Endodermal cell (in vitro differentiated cells): ENCODE data around the gene PLEKHM3. TPM values are rescaled to one million over a fixed set of nuclear protein-coding genes. Genes with fewer than 3 reads are reported as not detected.
A peak's percentile ranks its signal among the peaks of the same experiment; 100 is the strongest.

ENCODE experiments used
- DNase-seq: peaks from one replicate; pipeline ENCODE4 v3.0.0-alpha.2; 2017
- H3K27ac ChIP-seq: 2 replicates; pipeline ENCODE4 v1.5.1; 2013; ENCODE audit warnings: mild to moderate bottlenecking, low read depth, low read length, moderate library complexity
- H3K27me3 ChIP-seq: 2 replicates; pipeline ENCODE4 v1.6.1; 2013; ENCODE audit warnings: mild to moderate bottlenecking, low read length, moderate library complexity; ENCODE audit not compliant: insufficient read depth, control insufficient read depth, poor library complexity, severe bottlenecking
- H3K36me3 ChIP-seq: 2 replicates; pipeline ENCODE4 v1.7.0; 2013; ENCODE audit warnings: mild to moderate bottlenecking, low read length, moderate library complexity; ENCODE audit not compliant: control insufficient read depth, insufficient read depth
- H3K4me1 ChIP-seq: one replicate; pipeline ENCODE4 v1.7.0; 2013; ENCODE audit warnings: low read length; ENCODE audit not compliant: control insufficient read depth, insufficient read depth
- H3K4me3 ChIP-seq: 2 replicates; pipeline ENCODE4 v1.5.1; 2013; ENCODE audit warnings: mild to moderate bottlenecking, low read length, moderate library complexity
- H3K9ac ChIP-seq: 2 replicates; pipeline ENCODE4 v1.6.1; 2013; ENCODE audit warnings: mild to moderate bottlenecking, low read length, moderate library complexity; ENCODE audit not compliant: poor library complexity, severe bottlenecking; ENCODE audit errors: extremely low read depth
- H3K9me3 ChIP-seq: 2 replicates; pipeline ENCODE4 v1.6.1; 2013; ENCODE audit warnings: mild to moderate bottlenecking, low read length, moderate library complexity; ENCODE audit not compliant: control insufficient read depth
- H3K27ac Mint-ChIP-seq: 2 replicates; pipeline ENCODE4 v1.8.0; 2020; ENCODE audit warnings: mixed read lengths
- H3K27me3 Mint-ChIP-seq: 2 replicates; pipeline ENCODE4 v1.8.0; 2021; ENCODE audit warnings: mild to moderate bottlenecking, mixed read lengths; ENCODE audit not compliant: insufficient read depth
- H3K36me3 Mint-ChIP-seq: 2 replicates; pipeline ENCODE4 v1.8.0; 2020; ENCODE audit warnings: low read depth, mixed read lengths
- H3K4me1 Mint-ChIP-seq: 2 replicates; pipeline ENCODE4 v1.8.0; 2020; ENCODE audit warnings: mixed read lengths
- H3K4me3 Mint-ChIP-seq: 2 replicates; pipeline ENCODE4 v1.8.0; 2020; ENCODE audit warnings: mild to moderate bottlenecking, moderate library complexity, mixed read lengths
- H3K9me3 Mint-ChIP-seq: 2 replicates; pipeline ENCODE4 v1.8.0; 2020; ENCODE audit warnings: mild to moderate bottlenecking, mixed read lengths
- WGBS, 2 experiments: methylation state at CpG; one replicate each; pipeline versions ENCODE4 v1.1.5 to v1.1.7; 2013; ENCODE audit warnings: missing lambda C conversion rate in 2 of 2, mixed read lengths in 1 of 2; ENCODE audit not compliant: insufficient coverage in 1 of 2, insufficient read length in 1 of 2; 5-methylcytosine and 5-hydroxymethylcytosine counted together
- total RNA-seq, 2 donors: library from RNA; stranded (reverse); fragmentation: NEBNext Ultra II Directional in 1 of 2; extraction: Animal tissue kit (Norgen Biotek cat#: 25700) in 1 of 2; gene quantifications; 2 replicates in 1 of 2; 3 replicates in 1 of 2; pipeline ENCODE4 v1.2.1, GENCODE V29; 2021
- TF ChIP-seq, protein P1 (sequence below): fragments of 200-600 bp; sonication (generic); conservative IDR thresholded peaks from 2 replicates; pipeline ENCODE4 v1.5.0; 2021; ENCODE audit warnings: antibody characterized with exemption, mild to moderate bottlenecking

PLEKHM3 gene
- total RNA-seq, 2 donors from 2014 or later = 13.3 to 17.9 TPM

DNA sequence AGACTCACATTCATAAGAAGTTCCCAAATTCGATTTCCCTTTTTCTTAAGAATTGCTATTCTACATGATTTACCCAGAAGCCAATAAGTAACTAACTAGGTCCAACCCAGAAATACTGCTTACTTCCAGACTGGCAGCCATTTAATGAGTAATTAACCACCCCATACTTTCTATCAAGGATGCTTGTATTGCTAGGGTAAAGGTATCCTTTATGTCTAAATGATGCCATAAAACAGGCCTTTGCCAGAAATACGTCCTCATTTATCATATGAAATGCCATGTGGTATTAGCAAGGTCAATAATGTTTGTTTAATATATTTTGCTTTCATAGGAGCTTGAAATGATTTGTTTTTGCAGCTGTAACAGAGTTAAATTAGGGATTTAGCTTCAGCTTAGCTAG is 56.1 kb downstream of the PLEKHM3 start:
- no peaks in the 10 kb centered on the region for H3K36me3 ChIP-seq
- no peak for DNase-seq
- H3K4me1 ChIP-seq = peaks cover 32% of the 10 kb centered on the region
- TF ChIP-seq, protein P1, sequence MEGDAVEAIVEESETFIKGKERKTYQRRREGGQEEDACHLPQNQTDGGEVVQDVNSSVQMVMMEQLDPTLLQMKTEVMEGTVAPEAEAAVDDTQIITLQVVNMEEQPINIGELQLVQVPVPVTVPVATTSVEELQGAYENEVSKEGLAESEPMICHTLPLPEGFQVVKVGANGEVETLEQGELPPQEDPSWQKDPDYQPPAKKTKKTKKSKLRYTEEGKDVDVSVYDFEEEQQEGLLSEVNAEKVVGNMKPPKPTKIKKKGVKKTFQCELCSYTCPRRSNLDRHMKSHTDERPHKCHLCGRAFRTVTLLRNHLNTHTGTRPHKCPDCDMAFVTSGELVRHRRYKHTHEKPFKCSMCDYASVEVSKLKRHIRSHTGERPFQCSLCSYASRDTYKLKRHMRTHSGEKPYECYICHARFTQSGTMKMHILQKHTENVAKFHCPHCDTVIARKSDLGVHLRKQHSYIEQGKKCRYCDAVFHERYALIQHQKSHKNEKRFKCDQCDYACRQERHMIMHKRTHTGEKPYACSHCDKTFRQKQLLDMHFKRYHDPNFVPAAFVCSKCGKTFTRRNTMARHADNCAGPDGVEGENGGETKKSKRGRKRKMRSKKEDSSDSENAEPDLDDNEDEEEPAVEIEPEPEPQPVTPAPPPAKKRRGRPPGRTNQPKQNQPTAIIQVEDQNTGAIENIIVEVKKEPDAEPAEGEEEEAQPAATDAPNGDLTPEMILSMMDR = no peak
- peaks cover 4% of the 10 kb centered on the region for H3K36me3 Mint-ChIP-seq
- WGBS, 2 experiments = 92% methylated on average over 2 of the region's 2 CpGs; no CpG with 5 or more reads in 1 of the 2 experiments
- H3K27ac Mint-ChIP-seq = peak overlapping the region; percentile 26
- H3K4me3 ChIP-seq = no peak overlapping the region
- no peaks in the 10 kb centered on the region for H3K27me3 ChIP-seq
- no peak overlapping the region for H3K4me3 Mint-ChIP-seq
- no peaks in the 10 kb centered on the region for H3K9me3 Mint-ChIP-seq
- peaks cover 2% of the 10 kb centered on the region for H3K9me3 ChIP-seq
- no peaks in the 10 kb centered on the region for H3K27me3 Mint-ChIP-seq
- peaks cover 72% of the 10 kb centered on the region for H3K4me1 Mint-ChIP-seq
- H3K9ac ChIP-seq = no peak overlapping the region
- H3K27ac ChIP-seq = no peak overlapping the region

- Mint-ChIP-seq H3K4me1 (peaks cover 61% of the 10 kb centered on the region), H3K36me3 (peaks cover 18% of the 10 kb centered on the region), H3K27me3 (no peaks in the 10 kb centered on the region), H3K9me3 (peaks cover 13% of the 10 kb centered on the region), H3K4me3 (no peak overlapping the region), H3K27ac (no peak overlapping the region)
- Histone ChIP-seq H3K27me3 (no peaks in the 10 kb centered on the region), H3K9me3 (peaks cover 21% of the 10 kb centered on the region), H3K27ac (no peak overlapping the region), H3K36me3 (peaks cover 11% of the 10 kb centered on the region), H3K4me3 (no peak overlapping the region), H3K9ac (no peak overlapping the region), H3K4me1 (peaks cover 29% of the 10 kb centered on the region)
- DNase-seq = no peak
- WGBS, 2 experiments = 96% methylated on average over 3 of the region's 3 CpGs; no CpG with 5 or more reads in 1 of the 2 experiments
- TF ChIP-seq, protein P1 = peak; percentile 32
These were observed 58.2 kb downstream of the PLEKHM3 start for GRCh38 chr2:207967121-207967520.

- peaks cover 37% of the 10 kb centered on the region for H3K36me3 Mint-ChIP-seq
- H3K27ac Mint-ChIP-seq = no peak overlapping the region
- H3K4me3 Mint-ChIP-seq = no peak overlapping the region
- Histone ChIP-seq H3K27ac (no peak overlapping the region), H3K36me3 (peaks cover 21% of the 10 kb centered on the region), H3K27me3 (no peaks in the 10 kb centered on the region), H3K9me3 (peaks cover 33% of the 10 kb centered on the region), H3K9ac (no peak overlapping the region), H3K4me3 (no peak overlapping the region), H3K4me1 (no peaks in the 10 kb centered on the region)
- 100% methylated on average over 1 of the region's 1 CpG for WGBS, 2 experiments
- DNase-seq = no peak
- H3K4me1 Mint-ChIP-seq = peaks cover 23% of the 10 kb centered on the region
- H3K9me3 Mint-ChIP-seq = peaks cover 21% of the 10 kb centered on the region
- H3K27me3 Mint-ChIP-seq = no peaks in the 10 kb centered on the region
- TF ChIP-seq, protein P1 = no peak
These were observed 64.4 kb downstream of the PLEKHM3 start for GRCh38 chr2:207960911-207961310.
